Hematopoietic multipotent progenitor cell treated with erythropoietin and hydrocortisone succinate and interleukin-3 and kit ligand, for 8 days (in vitro differentiated cells): ENCODE data around the gene KLF13.

Experiments
- DNase-seq: peaks from one replicate; pipeline ENCODE4 v3.0.0-alpha.2; 2015

Gene KLF13

GRCh38 chr15:31405200-31405920, 78.7 kb downstream of the KLF13 start:
- DNase-seq = peak; percentile 18

GRCh38 chr15:31407376-31407775, 80.7 kb downstream of the KLF13 start:
- DNase-seq = no peak

GRCh38 chr15:31407851-31408250, 81.2 kb downstream of the KLF13 start:
- DNase-seq = no peak

- no peak for DNase-seq
These were observed 82.1 kb downstream of the KLF13 start for GRCh38 chr15:31408724-31409123.

GRCh38 chr15:31409171-31409570, 82.5 kb downstream of the KLF13 start:
- no peak for DNase-seq

GRCh38 chr15:31412824-31413223, 86.2 kb downstream of the KLF13 start:
- DNase-seq = no peak

- no peak for DNase-seq
These were observed 88.6 kb downstream of the KLF13 start for GRCh38 chr15:31415201-31415600.

- DNase-seq = no peak
These were observed 93.2 kb downstream of the KLF13 start for GRCh38 chr15:31419820-31420219.

GRCh38 chr15:31427411-31427810, 100.8 kb downstream of the KLF13 start:
- no peak for DNase-seq
